HG03135 (cell line): ENCODE measurements around the gene CCDC194.
A peak's percentile ranks its signal among the peaks of the same experiment; 100 is the strongest.

Experiments
- ATAC-seq: cut with Tn5 transposase; IDR thresholded peaks from one replicate; pipeline ENCODE4 v1.9.1; 2021; ENCODE audit warnings: mild to moderate bottlenecking, moderate library complexity; ENCODE audit not compliant: unreplicated experiment

CCDC194 gene

GRCh38 chr19:17406046-17406886 is 12.3 kb upstream of the CCDC194 start:
- peak; percentile 11 for ATAC-seq

GRCh38 chr19:17405250-17406045 is 11.5 kb upstream of the CCDC194 start, which contains the start of gene BST2:
BST2 (minus strand) TSS chr19:17405630; CDS start chr19:17405575, 55 bp downstream.
- peak; percentile 74 for ATAC-seq

GRCh38 chr19:17404621-17405249 is 10.7 kb upstream of the CCDC194 start:
- peak; percentile 11 for ATAC-seq

GRCh38 chr19:17404015-17404414 is 10.0 kb upstream of the CCDC194 start:
- no peak for ATAC-seq

- no peak for ATAC-seq
These were observed 9.2 kb upstream of the CCDC194 start for GRCh38 chr19:17402982-17403855.

GRCh38 chr19:17401628-17402027 is 7.6 kb upstream of the CCDC194 start:
- no peak for ATAC-seq

GRCh38 chr19:17398902-17399527 is 5.0 kb upstream of the CCDC194 start:
- ATAC-seq: no peak

- no peak for ATAC-seq
These were observed 957 bp upstream of the CCDC194 start for GRCh38 chr19:17394891-17395415.

GRCh38 chr19:17393002-17393401 is 994 bp downstream of the CCDC194 start:
- ATAC-seq: no peak

- ATAC-seq: no peak
These were observed 2.4 kb downstream of the CCDC194 start for GRCh38 chr19:17391371-17392151.

GRCh38 chr19:17390665-17391370 is 3.2 kb downstream of the CCDC194 start:
- peak; percentile 67 for ATAC-seq

- ATAC-seq: no peak
These were observed 3.9 kb downstream of the CCDC194 start for GRCh38 chr19:17389957-17390664.

- no peak for ATAC-seq
These were observed 4.7 kb downstream of the CCDC194 start for GRCh38 chr19:17389288-17389687.

GRCh38 chr19:17385878-17386611 is 8.0 kb downstream of the CCDC194 start:
- no peak for ATAC-seq

- ATAC-seq: no peak
These were observed 13.4 kb downstream of the CCDC194 start for GRCh38 chr19:17380426-17381138.

- ATAC-seq: no peak
These were observed 14.8 kb downstream of the CCDC194 start for GRCh38 chr19:17379221-17379631.
